ENCODE data around the gene EIF4E2. TPM values are rescaled to one million over a fixed set of nuclear protein-coding genes. Genes with fewer than 3 reads are reported as not detected.

The EIF4E2 gene
- total RNA-seq, result 10 to 100 TPM; 69.5 to 71.8 TPM

DNA sequence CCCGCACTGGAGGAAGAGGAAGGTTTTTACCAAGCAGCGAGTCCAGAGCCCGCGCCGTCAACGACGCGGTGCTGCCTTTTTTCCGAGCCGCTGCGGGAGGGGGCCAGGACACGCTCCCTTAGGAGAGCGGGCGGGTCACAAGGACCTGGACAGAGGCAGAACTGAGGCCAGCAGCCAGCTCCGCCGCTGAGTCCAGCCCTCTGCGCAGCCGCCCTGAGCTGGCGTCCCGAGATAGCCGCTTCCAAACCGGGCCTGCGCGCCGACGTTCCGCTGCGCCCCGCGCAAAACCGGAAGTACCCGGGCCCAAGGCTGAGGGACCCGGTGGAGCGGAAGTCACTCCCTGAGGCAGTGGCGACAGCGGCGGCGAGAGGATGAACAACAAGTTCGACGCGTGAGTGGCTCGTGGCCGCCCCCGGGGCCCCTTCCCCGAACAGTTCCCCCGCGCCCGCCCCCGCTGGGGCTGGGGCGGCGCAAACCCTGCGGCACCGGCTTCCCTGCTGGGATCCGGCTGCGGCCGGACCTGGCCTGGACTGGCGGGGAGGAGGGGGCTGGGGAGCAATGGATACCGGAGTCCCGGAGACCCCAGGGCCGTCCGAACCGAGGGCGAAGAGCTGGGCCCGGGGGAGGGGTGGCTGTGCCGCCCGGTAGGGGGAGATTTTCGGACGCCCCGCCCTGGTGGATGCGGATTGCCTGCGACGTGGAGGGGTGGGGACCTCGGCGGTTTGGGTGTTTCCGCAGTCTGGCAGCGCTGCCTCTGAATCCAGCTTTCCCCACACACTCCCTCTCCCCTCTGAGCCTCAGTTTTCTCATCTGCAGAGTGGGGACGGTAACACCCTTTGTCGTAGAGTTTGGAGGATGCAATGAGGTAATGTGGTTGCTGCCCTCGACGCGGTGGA, at the start of gene EIF4E2, which contains the start of gene TIGD1:
Gene EIF4E2, plus strand, starts transcription at position 336 of the 896 bp plus-strand sequence. Its CDS starts 36 bp downstream, at position 372.
Gene TIGD1, minus strand, starts transcription at position 204 of the 896 bp plus-strand sequence. CDS start 675 bp downstream, outside the sequence.
- CTCF ChIA-PET, result interaction anchor here (0.6 to 0.9 kb wide), 3 partner anchors 24 to 183 kb away, joined by 3 read pairs; no protein-coding TSS in a partner anchor
- POLR2A ChIA-PET, result interaction anchor here (0.7 to 1.0 kb wide), 2 partner anchors 146 to 510 kb away, joined by 3 read pairs; partner anchors contain the start of gene INPP5D

- POLR2A ChIA-PET, result no interaction called here
- CTCF ChIA-PET, result interaction anchor here (1.2 kb wide), 1 partner anchor 17 kb away, joined by 3 read pairs; no protein-coding TSS in a partner anchor
These were observed 49.1 kb upstream of the EIF4E2 start for GRCh38 chr2:232501331-232501771.

DNA sequence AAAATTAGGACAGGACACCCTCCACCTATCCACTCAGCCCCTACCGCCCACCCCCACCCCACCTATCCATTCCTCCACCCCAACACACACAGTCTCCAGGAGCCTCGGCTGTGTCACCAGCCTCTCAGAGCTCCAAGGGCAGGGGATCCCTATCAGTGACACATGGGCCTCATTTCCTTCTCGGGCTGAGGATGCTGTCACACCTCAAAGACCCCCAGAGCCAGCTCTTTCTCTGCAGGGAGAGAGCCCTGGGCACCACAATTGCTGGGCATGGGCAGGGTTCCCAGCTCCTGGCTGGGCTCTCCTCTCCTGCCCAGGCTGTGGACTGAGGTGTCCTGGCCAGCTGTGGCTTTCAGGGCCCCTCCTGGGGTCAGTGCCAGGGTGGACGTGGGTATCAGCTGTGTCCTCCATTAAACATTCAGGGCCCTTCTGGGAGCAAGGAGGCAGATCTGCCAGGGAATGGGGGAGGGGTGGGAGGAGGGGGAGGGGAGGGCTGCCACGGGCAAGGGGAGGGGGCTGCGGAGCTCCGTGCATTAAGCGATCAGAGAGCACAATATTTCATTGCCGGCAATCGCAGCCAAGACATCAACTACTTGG, 48.6 kb upstream of the EIF4E2 start:
- ChIA-PET POLR2A (no interaction called here), CTCF (interaction anchor here (1.2 kb wide), 1 partner anchor 17 kb away, joined by 3 read pairs; no protein-coding TSS in a partner anchor)

GRCh38 chr2:232502511-232502910, 48.0 kb upstream of the EIF4E2 start:
- POLR2A ChIA-PET, result no interaction called here
- CTCF ChIA-PET, result no interaction called here

GRCh38 chr2:232502911-232503808, 47.3 kb upstream of the EIF4E2 start:
- POLR2A ChIA-PET, result no interaction called here
- CTCF ChIA-PET, result no interaction called here

GRCh38 chr2:232503809-232504323, 46.6 kb upstream of the EIF4E2 start:
- POLR2A ChIA-PET, result no interaction called here
- CTCF ChIA-PET, result no interaction called here

GRCh38 chr2:232504438-232504837, 46.1 kb upstream of the EIF4E2 start:
- POLR2A ChIA-PET, result no interaction called here
- CTCF ChIA-PET, result no interaction called here

- ChIA-PET POLR2A (no interaction called here), CTCF (no interaction called here)
These were observed 44.6 kb upstream of the EIF4E2 start for GRCh38 chr2:232505856-232506255.

- POLR2A ChIA-PET, result no interaction called here
- CTCF ChIA-PET, result no interaction called here
These were observed 43.8 kb upstream of the EIF4E2 start for GRCh38 chr2:232506709-232507108.

- ChIA-PET POLR2A (no interaction called here), CTCF (interaction anchor here (0.5 kb wide), 1 partner anchor 1034 kb away, joined by 3 read pairs; no protein-coding TSS in a partner anchor)
These were observed 42.2 kb upstream of the EIF4E2 start for GRCh38 chr2:232508251-232508650.

DNA sequence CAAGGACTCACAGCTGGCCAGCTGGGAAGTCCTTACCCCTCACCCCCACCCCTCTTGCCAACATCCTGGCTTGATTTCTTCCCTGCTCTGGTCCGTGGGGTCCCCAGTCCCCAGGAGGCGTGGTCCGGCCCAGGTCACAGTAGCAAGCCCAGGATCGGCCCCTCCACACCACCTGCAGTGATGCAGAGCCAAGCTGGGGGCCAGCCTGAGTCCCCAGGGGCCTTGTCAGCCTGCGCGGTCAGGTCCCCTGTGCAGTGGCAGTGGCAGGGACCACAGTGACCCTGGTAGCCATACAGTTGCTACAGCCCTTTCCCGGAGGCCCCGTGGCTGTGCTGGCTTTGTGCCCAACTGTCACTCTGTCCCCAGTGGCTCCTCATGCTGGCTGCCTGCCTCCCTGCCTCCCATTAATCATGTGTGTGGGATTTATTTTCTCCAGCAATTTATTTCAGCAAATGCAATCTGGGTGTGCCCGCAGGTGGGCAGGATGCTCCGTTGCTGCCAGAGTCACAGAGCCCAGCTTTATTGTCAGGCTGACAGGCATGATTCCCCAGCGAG, 39.1 kb upstream of the EIF4E2 start:
- ChIA-PET CTCF (interaction anchor here (2.2 kb wide), 1 partner anchor 10 kb away, joined by 8 read pairs; no protein-coding TSS in a partner anchor), POLR2A (no interaction called here)

DNA sequence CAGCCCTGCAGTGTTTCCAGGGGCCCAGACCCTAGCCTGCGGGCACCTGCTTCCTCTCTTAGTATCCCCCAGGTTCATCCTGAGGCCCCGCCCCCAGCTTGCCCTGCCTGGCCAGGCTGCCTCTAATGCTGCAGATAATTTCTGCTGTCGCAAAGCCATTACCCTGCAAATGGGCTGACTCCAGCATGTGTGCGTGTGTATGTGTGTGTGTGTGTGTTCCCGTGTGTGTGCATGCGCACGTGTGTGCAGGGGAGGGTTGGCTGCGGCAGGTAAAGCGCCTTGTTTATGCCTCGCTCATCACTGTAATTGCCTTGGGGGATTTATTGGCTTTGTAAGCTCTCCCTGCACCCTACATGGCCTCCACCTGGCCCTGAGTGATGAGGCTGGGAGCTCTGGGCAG, 37.9 kb upstream of the EIF4E2 start:
- ChIA-PET CTCF (interaction anchor here (2.2 kb wide), 1 partner anchor 9 kb away, joined by 8 read pairs; no protein-coding TSS in a partner anchor), POLR2A (no interaction called here)

- ChIA-PET CTCF (no interaction called here), POLR2A (no interaction called here)
These were observed 37.1 kb upstream of the EIF4E2 start for GRCh38 chr2:232513353-232513752.

GRCh38 chr2:232515639-232516038, 34.9 kb upstream of the EIF4E2 start:
- ChIA-PET POLR2A (no interaction called here), CTCF (no interaction called here)

DNA sequence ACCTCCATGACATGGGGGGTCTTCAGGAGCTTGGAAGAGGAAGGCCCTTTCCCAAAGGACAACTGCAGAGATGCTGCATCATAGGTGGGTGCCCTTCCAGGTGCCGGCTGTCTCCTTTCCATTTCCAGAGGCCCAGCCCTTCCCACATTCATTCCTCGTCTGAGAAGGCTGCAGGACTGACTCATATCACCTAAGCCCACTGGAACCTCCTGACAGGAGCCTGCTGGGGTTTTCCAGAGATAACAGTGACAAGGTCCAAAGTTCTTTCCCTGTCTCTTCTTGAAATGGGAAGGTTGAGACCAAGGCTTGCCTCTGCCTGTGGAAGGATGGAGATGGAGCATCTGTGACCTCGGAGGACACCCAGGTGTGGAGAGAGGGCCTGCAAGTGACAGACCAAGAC, 33.9 kb upstream of the EIF4E2 start:
- POLR2A ChIA-PET, result no interaction called here

GRCh38 chr2:232518844-232519243, 31.6 kb upstream of the EIF4E2 start:
- ChIA-PET POLR2A (no interaction called here), CTCF (interaction anchor here (1.2 kb wide), 1 partner anchor 17 kb away, joined by 3 read pairs; no protein-coding TSS in a partner anchor)

More for the DNA sequence above, 33.9 kb upstream of the EIF4E2 start:
- CTCF ChIA-PET, result interaction anchor here (0.7 kb wide), 1 partner anchor 20 kb away, joined by 3 read pairs; no protein-coding TSS in a partner anchor

DNA sequence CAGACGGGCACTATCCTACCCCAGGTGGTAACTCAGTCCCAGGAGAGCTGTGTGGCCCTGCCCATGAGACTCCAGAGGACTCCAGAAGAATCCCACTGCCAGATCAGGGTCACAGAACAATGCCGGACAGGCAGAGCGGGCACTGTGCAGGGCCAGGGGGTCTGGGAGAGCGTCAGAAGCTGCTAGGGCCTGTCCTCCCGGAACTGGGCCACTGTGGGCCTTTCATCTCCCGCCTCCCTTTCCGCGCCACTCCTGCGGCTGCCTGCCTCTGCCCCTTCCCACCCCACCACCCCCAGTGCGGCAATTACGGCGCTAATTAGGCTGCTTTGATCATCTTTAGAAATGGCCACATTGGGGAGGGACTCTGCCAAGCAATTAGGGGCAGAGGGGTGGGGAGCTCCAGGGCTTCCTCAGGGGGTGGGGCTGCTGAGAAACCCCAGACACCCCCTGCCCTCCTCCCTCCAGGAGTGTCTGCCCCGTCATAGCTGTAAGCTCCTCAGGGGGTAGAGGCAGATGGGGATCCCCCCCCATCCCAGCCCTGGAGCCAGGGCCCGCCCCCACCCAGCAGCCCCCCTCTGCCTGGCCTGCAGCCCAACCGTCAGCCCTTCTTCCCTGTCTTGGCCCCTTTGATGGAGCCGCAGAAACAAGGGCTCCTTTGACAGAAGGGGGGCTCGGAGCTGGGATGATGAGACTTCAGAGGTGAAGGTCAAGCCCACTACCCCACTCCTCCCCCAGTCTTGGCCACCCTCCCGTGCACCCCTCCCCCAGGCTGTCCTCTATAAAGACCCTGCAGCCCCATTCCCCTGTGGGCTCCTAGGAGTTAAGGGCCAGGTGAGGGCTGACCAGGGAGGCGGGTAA, 30.7 kb upstream of the EIF4E2 start, which contains the start of gene PRSS56:
Gene PRSS56, plus strand, starts transcription at position 808 of the 858 bp plus-strand sequence. CDS start 211 bp downstream, outside the sequence.
- POLR2A ChIA-PET, result no interaction called here
- CTCF ChIA-PET, result interaction anchor here (1.0 kb wide), 1 partner anchor 42 kb away, joined by 3 read pairs; no protein-coding TSS in a partner anchor

GRCh38 chr2:232520489-232520888, 30.0 kb upstream of the EIF4E2 start:
- POLR2A ChIA-PET, result no interaction called here
- CTCF ChIA-PET, result interaction anchor here (1.0 to 2.2 kb wide), 3 partner anchors 9 to 76 kb away, joined by 3 to 8 read pairs (median 7); no protein-coding TSS in a partner anchor
